ENCODE results near the gene SYNPO2. TPM values are rescaled to one million over a fixed set of nuclear protein-coding genes. Genes with fewer than 3 reads are reported as not detected.

SYNPO2 gene
- total RNA-seq, 1 experiment from 2014 or later = 0.28 TPM

GRCh38 chr4:118968005-118968404 lies 79.4 kb downstream of the SYNPO2 start:
- Histone ChIP-seq H3K4me1 (ENCODE audit: control insufficient read depth, insufficient read depth, low read length) (no peaks in the 10 kb centered on the region), H3K9me3 (ENCODE audit: control insufficient read depth, insufficient read depth, low read depth, low read length) (no peaks in the 10 kb centered on the region), H3K4me3 (ENCODE audit: low read depth in 2 of 2, low read length in 2 of 2) (no peak overlapping the region), H3K27ac (ENCODE audit: low read length) (no peak overlapping the region), H3K27me3 (ENCODE audit: control insufficient read depth, insufficient read depth, low read length) (no peaks in the 10 kb centered on the region), H3K36me3 (ENCODE audit: control insufficient read depth, insufficient read depth, low read length) (no peaks in the 10 kb centered on the region)
- ChIA-PET CTCF (no interaction called here), POLR2A (no interaction called here)
- intact Hi-C loops (cut with micrococcal nuclease; ENCODE audit: unreplicated experiment) (loop anchor here (5.0 kb wide), 2 partner anchors 196 to 226 kb away; no protein-coding TSS in a partner anchor), in situ Hi-C loops (cut with HindIII; ENCODE audit: low pct_unique_long_range_greater_than_20kb, low sequenced_read_pairs) (no loop called here)
- ATAC-seq = peak; percentile 60; the same call in 1 of the 2 replicates
- TF ChIP-seq REST (IDR thresholded peaks at IDR 0.05; ENCODE audit: insufficient read depth in 1 of 2, low read depth in 2 of 2, low read length in 1 of 2) (no peak), SIN3A (IDR thresholded peaks at IDR 0.05; ENCODE audit: borderline replicate concordance, insufficient read depth, low read depth, low read length) (no peak), CTCF (IDR thresholded peaks at IDR 0.05) (no peak), TCF7L2 (IDR thresholded peaks at IDR 0.05; ENCODE audit: low read depth, low read length) (no peak), POLR2AphosphoS5 (IDR thresholded peaks at IDR 0.05; ENCODE audit: low read depth, low read length) (no peak)
- no TSS peak for BruUV-seq (replicated peaks)
- DNase-seq (ENCODE audit: low read depth, low spot score) = no peak

GRCh38 chr4:118968813-118969212 lies 80.2 kb downstream of the SYNPO2 start:
- no peak overlapping the region for H3K27ac ChIP-seq (ENCODE audit: low read length)
- H3K9me3 ChIP-seq (ENCODE audit: control insufficient read depth, insufficient read depth, low read depth, low read length) = no peaks in the 10 kb centered on the region
- ATAC-seq (0 out of 2 replicates have a peak, but pooled peaks have one; percentile 45), DNase-seq (ENCODE audit: low read depth, low spot score) (no peak)
- H3K4me1 ChIP-seq (ENCODE audit: control insufficient read depth, insufficient read depth, low read length) = no peaks in the 10 kb centered on the region
- H3K36me3 ChIP-seq (ENCODE audit: control insufficient read depth, insufficient read depth, low read length) = no peaks in the 10 kb centered on the region
- intact Hi-C loops (cut with micrococcal nuclease; ENCODE audit: unreplicated experiment) = loop anchor here (5.0 kb wide), 2 partner anchors 197 to 227 kb away; no protein-coding TSS in a partner anchor
- no peak overlapping the region for H3K4me3 ChIP-seq (ENCODE audit: low read depth in 2 of 2, low read length in 2 of 2)
- TF ChIP-seq CTCF (IDR thresholded peaks at IDR 0.05) = no peak
- no peak for TF ChIP-seq SIN3A (IDR thresholded peaks at IDR 0.05; ENCODE audit: borderline replicate concordance, insufficient read depth, low read depth, low read length)
- no peak for TF ChIP-seq POLR2AphosphoS5 (IDR thresholded peaks at IDR 0.05; ENCODE audit: low read depth, low read length)
- no peak for TF ChIP-seq REST (IDR thresholded peaks at IDR 0.05; ENCODE audit: insufficient read depth in 1 of 2, low read depth in 2 of 2, low read length in 1 of 2)
- no peak for TF ChIP-seq TCF7L2 (IDR thresholded peaks at IDR 0.05; ENCODE audit: low read depth, low read length)
- ChIA-PET POLR2A (no interaction called here), CTCF (no interaction called here)
- no TSS peak for BruUV-seq (replicated peaks)
- H3K27me3 ChIP-seq (ENCODE audit: control insufficient read depth, insufficient read depth, low read length) = no peaks in the 10 kb centered on the region
- in situ Hi-C loops (cut with HindIII; ENCODE audit: low pct_unique_long_range_greater_than_20kb, low sequenced_read_pairs) = no loop called here
